Measurements from ENCODE around the gene NECAB3. TPM values are rescaled to one million over a fixed set of nuclear protein-coding genes. Genes with fewer than 3 reads are reported as not detected.

Gene NECAB3
- total and polyA plus RNA-seq, 2 of the 4 experiments (the other 2 are of a cell fraction): 8.6 to 28.4 TPM

Other genes starting within 250 kb of the NECAB3 start
- gene SNTA1, start 230.7 kb downstream of the NECAB3 start, total RNA-seq (2012; rRNA removed): 13.3 and 15.4 TPM in 2 replicates
- 10.6 and 12.1 TPM in 2 replicates for gene SNTA1, start 230.7 kb downstream of the NECAB3 start, polyA plus RNA-seq (2012; rRNA removed)
- gene CBFA2T2, start 184.3 kb downstream of the NECAB3 start, total RNA-seq (2012; rRNA removed): 3.3 and 3.8 TPM in 2 replicates
- gene CBFA2T2, start 184.3 kb downstream of the NECAB3 start, polyA plus RNA-seq (2012; rRNA removed): 6.2 and 6.3 TPM in 2 replicates
- gene C20orf144, start 12.1 kb downstream of the NECAB3 start, total RNA-seq (2012; rRNA removed): under 0.01 TPM in 2 replicates
- gene C20orf144, start 12.1 kb downstream of the NECAB3 start, polyA plus RNA-seq (2012; rRNA removed): 0.16 and 0.19 TPM in 2 replicates
- 0.18 and 0.28 TPM in 2 replicates for gene ACTL10, start 7.5 kb downstream of the NECAB3 start, total RNA-seq (2012; rRNA removed)
- gene ACTL10, start 7.5 kb downstream of the NECAB3 start, polyA plus RNA-seq (2012; rRNA removed): 0.43 and 0.49 TPM in 2 replicates
- gene E2F1, start 12.0 kb upstream of the NECAB3 start, total RNA-seq (2012; rRNA removed): 10.6 and 10.9 TPM in 2 replicates
- gene E2F1, start 12.0 kb upstream of the NECAB3 start, polyA plus RNA-seq (2012; rRNA removed): 14.0 and 14.6 TPM in 2 replicates
- gene PXMP4, start 45.9 kb upstream of the NECAB3 start, total RNA-seq (2012; rRNA removed): 2.2 and 3.6 TPM in 2 replicates
- gene PXMP4, start 45.9 kb upstream of the NECAB3 start, polyA plus RNA-seq (2012; rRNA removed): 7.1 TPM in 2 replicates
- gene ZNF341, start 57.6 kb upstream of the NECAB3 start, total RNA-seq (2012; rRNA removed): 1.1 TPM in 2 replicates
- 3.4 TPM in 2 replicates for gene ZNF341, start 57.6 kb upstream of the NECAB3 start, polyA plus RNA-seq (2012; rRNA removed)
- gene CHMP4B, start 136.9 kb upstream of the NECAB3 start, total RNA-seq (2012; rRNA removed): 30.3 and 40.5 TPM in 2 replicates
- gene CHMP4B, start 136.9 kb upstream of the NECAB3 start, polyA plus RNA-seq (2012; rRNA removed): 84.7 and 94.8 TPM in 2 replicates

All from IMR-90 (cell line).